GM12892 (cell line): Measurements from ENCODE around the gene CFAP107.

ENCODE experiments used
- POLR2A ChIP-seq: IDR thresholded peaks from 2 replicates; pipeline ENCODE4 v1.6.1; 2011; ENCODE audit warnings: low read depth, low read length, control low read depth
- POLR2AphosphoS5 ChIP-seq: IDR thresholded peaks from 2 replicates; pipeline ENCODE4 v1.6.1; 2011; ENCODE audit warnings: low read depth, low read length, control low read depth
- TAF1 ChIP-seq: IDR thresholded peaks from 2 replicates; pipeline ENCODE4 v1.6.1; 2011; ENCODE audit warnings: low read depth, mild to moderate bottlenecking, control low read depth, low read length, borderline replicate concordance

- TF ChIP-seq POLR2AphosphoS5 (no peak), TAF1 (no peak), POLR2A (no peak)
Observed at GRCh38 chr1:12778061-12778460, 32.1 kb downstream of the CFAP107 start.
